Activated naive CD8-positive, alpha-beta T cell treated with anti-CD3 and anti-CD28 coated beads for 36 hours (primary cell): Measurements from ENCODE around the gene MAGEA1. TPM values are rescaled to one million over a fixed set of nuclear protein-coding genes. Genes with fewer than 3 reads are reported as not detected.
"Not testable (repeated sequence)": the region's sequence is repeated elsewhere in the genome, so short reads cannot be mapped to it uniquely, and the experiment has no call there.

Source experiments
- DNase-seq: peaks from one replicate; pipeline ENCODE4 v3.0.0; 2021
- H3K27ac Mint-ChIP-seq: one replicate; pipeline ENCODE4 v1.8.0; 2022; ENCODE audit warnings: mild to moderate bottlenecking, moderate library complexity, mixed read lengths
- H3K27me3 Mint-ChIP-seq: one replicate; pipeline ENCODE4 v1.8.0; 2022; ENCODE audit warnings: mild to moderate bottlenecking, mixed read lengths
- H3K36me3 Mint-ChIP-seq: one replicate; pipeline ENCODE4 v1.8.0; 2021; ENCODE audit warnings: mild to moderate bottlenecking, mixed read lengths
- H3K4me1 Mint-ChIP-seq: one replicate; pipeline ENCODE4 v1.8.0; 2021; ENCODE audit warnings: mixed read lengths
- H3K4me3 Mint-ChIP-seq: one replicate; pipeline ENCODE4 v1.8.0; 2022; ENCODE audit warnings: mild to moderate bottlenecking, moderate library complexity, mixed read lengths
- H3K9me3 Mint-ChIP-seq: one replicate; pipeline ENCODE4 v1.8.0; 2022; ENCODE audit warnings: mixed read lengths
- total RNA-seq, 2 experiments: library from RNA; stranded (reverse); gene quantifications; one replicate each; pipeline ENCODE4 v1.2.3, GENCODE V29; 2021

Gene MAGEA1, protein sequence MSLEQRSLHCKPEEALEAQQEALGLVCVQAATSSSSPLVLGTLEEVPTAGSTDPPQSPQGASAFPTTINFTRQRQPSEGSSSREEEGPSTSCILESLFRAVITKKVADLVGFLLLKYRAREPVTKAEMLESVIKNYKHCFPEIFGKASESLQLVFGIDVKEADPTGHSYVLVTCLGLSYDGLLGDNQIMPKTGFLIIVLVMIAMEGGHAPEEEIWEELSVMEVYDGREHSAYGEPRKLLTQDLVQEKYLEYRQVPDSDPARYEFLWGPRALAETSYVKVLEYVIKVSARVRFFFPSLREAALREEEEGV
- not detected for total RNA-seq

DNA sequence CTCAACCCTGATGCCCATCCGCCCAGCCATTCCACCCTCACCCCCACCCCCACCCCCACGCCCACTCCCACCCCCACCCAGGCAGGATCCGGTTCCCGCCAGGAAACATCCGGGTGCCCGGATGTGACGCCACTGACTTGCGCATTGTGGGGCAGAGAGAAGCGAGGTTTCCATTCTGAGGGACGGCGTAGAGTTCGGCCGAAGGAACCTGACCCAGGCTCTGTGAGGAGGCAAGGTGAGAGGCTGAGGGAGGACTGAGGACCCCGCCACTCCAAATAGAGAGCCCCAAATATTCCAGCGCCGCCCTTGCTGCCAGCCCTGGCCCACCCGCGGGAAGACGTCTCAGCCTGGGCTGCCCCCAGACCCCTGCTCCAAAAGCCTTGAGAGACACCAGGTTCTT lies at the start of gene MAGEA1:
MAGEA1 (plus strand) TSS at position 154 of the 400 bp plus-strand sequence. CDS start 3,106 bp downstream, outside the sequence.
- Mint-ChIP-seq H3K4me3 (no peak within 1 kb of the TSS), H3K4me1 (no peaks in the 10 kb centered on the region), H3K9me3 (no peaks in the 10 kb centered on the region), H3K36me3 (no peaks in the 10 kb centered on the region), H3K27ac (no peak within 1 kb of the TSS), H3K27me3 (no peaks in the 10 kb centered on the region)
- DNase-seq, result no peak

DNA sequence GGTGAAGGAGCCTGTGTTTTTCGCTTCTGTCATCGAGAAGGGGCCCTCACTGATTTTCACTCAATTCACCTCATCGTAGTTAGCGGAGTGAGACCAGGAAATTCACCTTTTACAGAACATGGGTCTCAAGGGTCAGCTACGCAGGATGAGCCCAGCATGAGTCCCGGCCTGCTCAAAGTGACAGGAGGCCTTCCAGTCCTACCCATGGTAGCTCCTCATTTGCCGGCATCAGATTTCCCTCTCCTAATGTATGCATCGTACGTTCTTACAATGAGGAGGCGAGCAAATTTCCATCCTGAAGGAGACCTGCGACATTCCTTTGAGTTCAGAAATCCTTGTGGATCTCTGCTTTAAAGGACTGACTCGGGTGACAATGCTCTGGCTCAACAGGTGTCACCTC lies 46.2 kb upstream of the MAGEA1 start:
- not testable (repeated sequence) for H3K4me3 Mint-ChIP-seq, H3K4me1 Mint-ChIP-seq

DNA sequence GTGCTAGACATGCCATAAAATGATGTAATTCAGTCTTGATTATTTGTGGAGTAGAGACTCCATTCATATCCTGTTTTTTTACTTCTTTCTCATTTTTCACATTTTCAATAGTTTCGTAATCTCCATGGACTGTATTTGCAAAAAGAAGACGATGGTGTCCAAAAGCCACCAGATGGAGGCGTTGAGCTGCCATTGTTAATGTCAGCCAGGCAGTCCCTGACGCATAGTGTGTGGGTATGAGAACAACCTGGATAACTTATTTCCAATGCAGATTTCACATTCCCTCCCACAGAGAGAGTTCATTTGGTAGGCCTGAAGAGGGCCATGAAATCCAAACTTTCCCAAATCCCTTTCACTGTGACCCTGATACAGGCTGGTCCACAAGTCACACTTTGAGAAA lies 40.0 kb upstream of the MAGEA1 start:
- H3K4me3 Mint-ChIP-seq, H3K36me3 Mint-ChIP-seq, H3K27me3 Mint-ChIP-seq: not testable (repeated sequence)

More for the DNA sequence above, 46.2 kb upstream of the MAGEA1 start:
- H3K27ac Mint-ChIP-seq, DNase-seq, H3K36me3 Mint-ChIP-seq, H3K27me3 Mint-ChIP-seq, H3K9me3 Mint-ChIP-seq: not testable (repeated sequence)

DNA sequence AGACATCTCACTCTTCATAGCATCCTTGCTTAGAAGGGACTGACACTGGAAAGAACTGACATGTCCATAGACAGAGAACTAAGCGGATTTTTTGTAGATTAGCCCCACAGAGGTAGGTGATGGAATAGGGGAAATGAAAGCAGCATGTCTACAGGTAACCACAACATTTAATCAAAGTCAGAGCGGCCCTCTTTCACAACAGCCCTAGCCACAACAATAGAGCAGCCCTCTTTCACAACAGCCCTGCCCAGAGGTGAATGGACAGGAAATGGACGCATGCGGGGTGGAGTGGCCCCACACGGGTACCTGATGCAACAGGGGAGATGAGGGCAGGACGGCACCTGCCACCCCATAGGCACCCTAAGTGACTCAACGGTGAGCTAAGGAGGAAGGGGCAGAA lies 32.8 kb upstream of the MAGEA1 start:
- not testable (repeated sequence) for DNase-seq, H3K27ac Mint-ChIP-seq, H3K4me3 Mint-ChIP-seq, H3K4me1 Mint-ChIP-seq, H3K36me3 Mint-ChIP-seq, H3K27me3 Mint-ChIP-seq, H3K9me3 Mint-ChIP-seq

More for the DNA sequence above, 40.0 kb upstream of the MAGEA1 start:
- H3K27ac Mint-ChIP-seq, H3K9me3 Mint-ChIP-seq, H3K4me1 Mint-ChIP-seq, DNase-seq: not testable (repeated sequence)

DNA sequence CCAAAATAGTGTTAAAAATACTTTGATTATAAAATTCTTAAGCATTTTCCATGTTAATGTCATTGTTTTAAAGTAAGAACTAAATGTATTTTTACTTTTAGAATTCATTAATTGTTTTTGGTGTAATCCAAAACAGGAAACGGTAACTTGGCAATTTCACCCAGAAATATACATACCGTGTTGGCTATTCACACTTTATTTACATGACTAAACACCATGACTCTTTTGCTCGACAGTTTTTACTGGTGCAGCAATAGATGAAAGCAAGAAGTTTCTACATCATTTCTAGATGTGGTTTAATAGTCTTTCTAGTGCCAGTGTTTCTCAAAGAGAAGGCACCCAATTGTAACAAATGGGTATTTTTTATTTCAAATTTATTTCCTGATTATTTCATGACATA lies 25.6 kb upstream of the MAGEA1 start:
- DNase-seq, result no peak
- H3K36me3 Mint-ChIP-seq, result no peaks in the 10 kb centered on the region
- no peak overlapping the region for H3K4me3 Mint-ChIP-seq
- no peaks in the 10 kb centered on the region for H3K9me3 Mint-ChIP-seq
- H3K27me3 Mint-ChIP-seq, result peaks cover 4% of the 10 kb centered on the region
- no peak overlapping the region for H3K27ac Mint-ChIP-seq
- H3K4me1 Mint-ChIP-seq, result no peaks in the 10 kb centered on the region

DNA sequence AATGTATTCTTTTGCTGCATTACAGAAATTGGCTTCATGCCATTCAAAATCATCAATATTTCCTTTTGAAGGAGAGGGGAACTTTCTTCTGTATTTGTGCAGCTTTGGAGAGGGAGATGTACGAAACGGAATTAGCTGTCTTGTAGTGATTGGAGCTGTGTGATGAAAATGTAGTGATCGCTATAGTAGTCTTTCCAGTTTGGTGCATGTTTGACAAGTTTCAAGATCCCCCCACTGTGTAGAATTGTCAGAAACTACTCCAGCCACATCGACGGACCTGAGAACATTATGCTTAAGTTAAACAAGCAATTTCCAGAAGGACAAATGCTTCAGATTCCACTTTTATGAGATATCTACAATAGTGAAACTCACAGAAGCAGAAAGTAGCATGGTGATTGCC lies 21.6 kb upstream of the MAGEA1 start:
- no peaks in the 10 kb centered on the region for H3K36me3 Mint-ChIP-seq
- H3K4me3 Mint-ChIP-seq, result no peak overlapping the region
- DNase-seq, result no peak
- no peaks in the 10 kb centered on the region for H3K4me1 Mint-ChIP-seq
- no peak overlapping the region for H3K27ac Mint-ChIP-seq
- peaks cover 4% of the 10 kb centered on the region for H3K27me3 Mint-ChIP-seq
- no peaks in the 10 kb centered on the region for H3K9me3 Mint-ChIP-seq

DNA sequence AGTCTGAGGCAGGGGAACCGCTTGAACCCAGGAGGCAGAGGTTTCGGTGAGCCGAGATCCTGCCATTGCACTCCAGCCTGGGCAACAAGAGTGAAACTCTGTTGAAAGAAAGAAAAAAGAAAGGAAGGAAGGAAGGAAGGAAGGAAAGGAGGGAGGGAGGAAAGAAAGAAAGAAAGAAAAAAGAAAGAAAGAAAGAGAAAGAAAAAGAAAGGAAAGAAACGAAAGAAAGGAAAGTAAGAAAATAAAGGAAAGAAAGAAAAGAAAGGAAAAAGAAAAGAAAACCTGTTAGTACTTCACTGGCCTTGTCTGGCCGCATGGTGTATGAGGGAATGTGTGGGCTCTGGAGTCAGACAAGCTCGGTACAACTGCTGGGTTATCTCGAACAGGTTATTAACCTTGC lies 20.8 kb upstream of the MAGEA1 start:
- no peak for DNase-seq
- Mint-ChIP-seq H3K4me1 (no peaks in the 10 kb centered on the region), H3K27me3 (peaks cover 4% of the 10 kb centered on the region), H3K4me3 (no peak overlapping the region), H3K36me3 (no peaks in the 10 kb centered on the region), H3K9me3 (no peaks in the 10 kb centered on the region), H3K27ac (no peak overlapping the region)

DNA sequence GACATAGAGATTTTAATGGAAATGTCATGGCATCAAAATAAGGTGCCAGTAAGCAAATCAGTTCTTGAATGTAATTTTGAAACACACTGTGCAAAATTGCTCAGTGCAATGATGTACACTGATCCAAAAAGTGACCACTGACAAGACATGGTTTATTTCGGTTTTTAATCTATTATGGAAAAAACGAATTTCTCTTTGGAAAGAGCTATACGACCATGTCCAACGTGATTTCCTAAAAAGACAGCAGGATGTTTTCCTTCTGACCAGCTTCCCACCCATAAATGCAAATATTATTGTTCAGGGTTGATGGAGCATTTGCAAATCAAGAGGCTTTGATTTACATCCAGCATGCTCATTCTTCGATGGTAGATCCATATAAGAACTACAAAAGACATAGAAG lies 17.1 kb upstream of the MAGEA1 start:
- no peaks in the 10 kb centered on the region for H3K9me3 Mint-ChIP-seq
- no peaks in the 10 kb centered on the region for H3K36me3 Mint-ChIP-seq
- no peak overlapping the region for H3K27ac Mint-ChIP-seq
- no peak for DNase-seq
- H3K4me3 Mint-ChIP-seq, result no peak overlapping the region
- no peaks in the 10 kb centered on the region for H3K27me3 Mint-ChIP-seq
- no peaks in the 10 kb centered on the region for H3K4me1 Mint-ChIP-seq

DNA sequence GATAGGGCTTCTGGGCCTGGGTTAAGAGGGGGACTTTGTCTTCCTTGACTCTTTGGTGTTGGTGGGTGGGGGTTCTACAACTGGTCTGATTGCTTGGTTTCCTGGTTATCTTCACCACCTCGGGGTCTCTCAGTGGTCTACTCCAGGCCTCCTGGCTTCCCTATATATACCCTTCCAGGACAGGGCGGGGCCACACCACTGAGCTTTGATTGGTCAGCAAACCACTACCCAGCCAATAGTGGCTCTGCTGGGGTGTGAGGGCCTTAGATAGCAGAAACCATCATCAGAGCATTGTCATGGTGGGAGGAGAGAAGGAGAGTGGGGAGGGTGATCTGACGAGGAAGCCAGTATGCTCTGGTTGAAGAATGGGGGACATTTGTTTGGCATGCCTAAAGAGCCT lies 14.4 kb upstream of the MAGEA1 start:
- no peak overlapping the region for H3K27ac Mint-ChIP-seq
- no peak for DNase-seq
- no peaks in the 10 kb centered on the region for H3K9me3 Mint-ChIP-seq
- H3K36me3 Mint-ChIP-seq, result no peaks in the 10 kb centered on the region
- no peaks in the 10 kb centered on the region for H3K27me3 Mint-ChIP-seq
- H3K4me3 Mint-ChIP-seq, result no peak overlapping the region
- H3K4me1 Mint-ChIP-seq, result no peaks in the 10 kb centered on the region

DNA sequence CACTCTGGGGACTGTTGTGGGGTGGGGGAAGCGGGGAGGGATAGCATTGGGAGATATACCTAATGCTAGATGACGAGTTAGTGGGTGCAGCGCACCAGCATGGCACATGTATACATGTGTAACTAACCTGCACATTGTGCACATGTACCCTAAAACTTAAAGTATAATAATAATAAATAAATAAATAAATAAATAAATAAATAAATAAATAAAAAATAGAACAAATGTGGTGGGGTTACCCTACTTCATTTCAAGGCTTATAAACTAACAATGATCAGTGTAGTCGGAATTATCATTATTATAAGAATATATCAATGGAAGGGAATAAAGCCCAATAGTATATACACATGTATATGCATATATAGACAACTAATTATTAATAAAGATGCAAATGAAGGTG lies 10.7 kb upstream of the MAGEA1 start:
- not testable (repeated sequence) for H3K36me3 Mint-ChIP-seq, H3K27ac Mint-ChIP-seq, H3K4me1 Mint-ChIP-seq

DNA sequence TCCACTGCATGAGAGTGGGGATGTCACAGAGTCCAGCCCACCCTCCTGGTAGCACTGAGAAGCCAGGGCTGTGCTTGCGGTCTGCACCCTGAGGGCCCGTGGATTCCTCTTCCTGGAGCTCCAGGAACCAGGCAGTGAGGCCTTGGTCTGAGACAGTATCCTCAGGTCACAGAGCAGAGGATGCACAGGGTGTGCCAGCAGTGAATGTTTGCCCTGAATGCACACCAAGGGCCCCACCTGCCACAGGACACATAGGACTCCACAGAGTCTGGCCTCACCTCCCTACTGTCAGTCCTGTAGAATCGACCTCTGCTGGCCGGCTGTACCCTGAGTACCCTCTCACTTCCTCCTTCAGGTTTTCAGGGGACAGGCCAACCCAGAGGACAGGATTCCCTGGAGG lies 2.7 kb downstream of the MAGEA1 start:
- Mint-ChIP-seq H3K4me3 (no peak overlapping the region), H3K9me3 (no peaks in the 10 kb centered on the region), H3K4me1 (no peaks in the 10 kb centered on the region), H3K36me3 (no peaks in the 10 kb centered on the region), H3K27ac (no peak overlapping the region), H3K27me3 (no peaks in the 10 kb centered on the region)
- no peak for DNase-seq

More for the DNA sequence above, 10.7 kb upstream of the MAGEA1 start:
- H3K4me3 Mint-ChIP-seq, H3K27me3 Mint-ChIP-seq, DNase-seq, H3K9me3 Mint-ChIP-seq: not testable (repeated sequence)

DNA sequence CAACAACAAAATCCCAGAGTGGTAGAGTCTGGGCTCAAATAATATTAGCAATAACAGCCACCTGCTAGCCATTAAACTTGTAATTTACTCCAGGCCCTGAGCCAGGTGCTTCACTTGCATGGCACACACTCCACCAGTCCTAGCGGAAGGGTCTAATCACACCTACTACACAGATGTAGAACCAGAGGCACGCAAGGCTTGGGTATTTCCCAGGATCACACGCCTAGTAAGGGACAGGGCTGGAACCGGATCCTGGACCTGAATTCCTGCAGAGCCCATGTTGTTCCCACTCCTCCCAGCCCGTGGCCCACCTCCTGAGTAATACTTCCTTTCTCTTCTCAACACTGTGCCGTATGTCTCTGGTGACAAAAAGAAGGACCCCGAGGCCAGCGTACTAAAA lies 5.7 kb downstream of the MAGEA1 start:
- H3K36me3 Mint-ChIP-seq, result no peaks in the 10 kb centered on the region
- H3K4me1 Mint-ChIP-seq, result no peaks in the 10 kb centered on the region
- no peak for DNase-seq
- H3K9me3 Mint-ChIP-seq, result no peaks in the 10 kb centered on the region
- H3K27me3 Mint-ChIP-seq, result peaks cover 7% of the 10 kb centered on the region
- H3K27ac Mint-ChIP-seq, result no peak overlapping the region
- H3K4me3 Mint-ChIP-seq, result no peak overlapping the region

DNA sequence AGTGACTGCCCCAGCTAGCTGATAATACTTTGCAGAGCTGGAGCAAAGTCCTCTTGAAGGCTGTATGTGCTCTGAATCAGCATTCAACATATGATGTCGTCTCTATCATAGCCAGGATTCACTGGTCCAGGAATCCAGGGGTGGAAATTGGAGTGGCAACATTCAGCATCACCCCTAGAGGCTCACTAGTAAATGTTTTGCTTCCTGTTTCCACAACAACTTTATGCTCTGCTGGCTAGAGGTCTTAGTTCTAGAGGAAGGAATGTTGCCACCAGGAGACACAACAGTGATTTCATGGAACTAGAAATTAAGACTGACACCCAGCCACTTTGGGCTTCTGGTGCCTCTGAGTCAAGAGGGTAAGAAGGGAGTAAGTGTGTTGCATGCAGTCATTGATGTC lies 11.3 kb downstream of the MAGEA1 start:
- Mint-ChIP-seq H3K4me1 (no peaks in the 10 kb centered on the region), H3K27ac (no peak overlapping the region), H3K27me3 (peaks cover 11% of the 10 kb centered on the region), H3K36me3 (no peaks in the 10 kb centered on the region), H3K4me3 (no peak overlapping the region), H3K9me3 (no peaks in the 10 kb centered on the region)
- no peak for DNase-seq

DNA sequence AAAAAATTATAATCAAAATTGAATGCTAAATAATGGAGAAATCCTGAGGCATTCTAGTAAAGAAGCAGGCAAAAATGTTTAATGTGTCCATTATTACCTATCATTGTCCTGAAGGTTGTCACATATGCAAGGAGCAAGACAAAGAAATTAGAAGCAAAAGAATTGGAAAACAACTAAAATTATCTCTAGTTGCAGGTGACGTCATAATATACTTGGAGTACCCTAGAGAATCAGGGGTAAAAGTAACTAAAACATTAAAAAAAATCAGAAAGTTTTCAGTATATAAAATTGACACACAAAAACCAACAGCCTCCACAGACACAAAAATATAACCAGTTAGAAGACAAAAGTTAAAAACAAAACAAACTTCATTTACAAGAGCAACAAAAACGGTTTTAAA lies 21.4 kb downstream of the MAGEA1 start:
- Mint-ChIP-seq H3K27me3 (peaks cover 15% of the 10 kb centered on the region), H3K27ac (no peak overlapping the region), H3K9me3 (no peaks in the 10 kb centered on the region), H3K36me3 (no peaks in the 10 kb centered on the region), H3K4me3 (no peak overlapping the region), H3K4me1 (no peaks in the 10 kb centered on the region)
- no peak for DNase-seq

DNA sequence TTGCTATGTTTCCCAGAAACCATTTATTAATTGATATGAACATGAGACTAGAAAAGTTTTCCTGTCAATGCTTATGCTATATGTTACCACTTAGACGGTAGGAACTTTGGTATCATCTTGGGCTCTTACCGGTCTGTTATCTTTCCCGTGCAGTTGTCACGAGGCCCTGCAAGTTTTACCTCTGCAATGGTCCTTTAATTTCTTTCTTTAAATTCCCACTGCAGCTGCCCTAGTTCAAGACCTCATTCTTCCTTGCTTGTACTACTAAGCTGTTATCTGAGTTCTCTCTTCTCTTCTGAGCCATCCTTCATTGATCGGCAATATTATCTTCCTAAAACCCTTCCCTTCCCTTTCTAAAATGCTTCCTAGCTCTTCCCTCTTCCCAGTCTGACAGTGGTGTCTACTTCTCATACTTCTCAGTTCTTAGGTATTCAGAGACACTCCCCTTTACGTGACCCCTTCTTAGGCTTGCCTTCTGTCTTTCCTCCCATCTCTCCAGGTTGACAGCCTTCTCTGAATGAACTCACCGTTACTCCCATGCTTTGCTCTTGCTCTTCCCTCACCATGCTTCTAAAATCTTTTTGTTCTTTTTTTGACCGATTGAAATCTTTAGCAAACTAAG lies 27.5 kb downstream of the MAGEA1 start:
- Mint-ChIP-seq H3K27me3 (peaks cover 23% of the 10 kb centered on the region), H3K4me3 (no peak overlapping the region), H3K9me3 (no peaks in the 10 kb centered on the region), H3K27ac (no peak overlapping the region), H3K4me1 (no peaks in the 10 kb centered on the region), H3K36me3 (no peaks in the 10 kb centered on the region)
- DNase-seq, result no peak

DNA sequence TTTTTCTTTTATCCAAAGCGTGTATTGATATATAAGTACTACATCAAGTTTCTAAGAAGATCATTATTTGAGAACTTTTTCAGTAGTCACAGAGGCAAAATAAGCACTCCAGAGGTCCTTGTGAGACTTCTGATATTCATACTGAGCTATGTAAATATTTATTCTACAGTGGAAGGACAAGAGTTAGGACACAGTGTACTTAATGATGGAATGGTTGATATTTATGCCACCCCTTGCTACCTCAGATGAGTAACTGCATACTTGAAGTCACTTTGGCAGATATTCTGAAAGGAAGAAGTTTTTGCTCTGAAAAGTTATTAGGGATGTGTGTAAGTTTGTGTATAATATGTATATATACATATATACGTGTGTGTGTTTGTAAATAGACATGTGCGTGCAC lies 30.3 kb downstream of the MAGEA1 start:
- no peak for DNase-seq
- no peaks in the 10 kb centered on the region for H3K9me3 Mint-ChIP-seq
- H3K4me1 Mint-ChIP-seq, result no peaks in the 10 kb centered on the region
- H3K36me3 Mint-ChIP-seq, result peaks cover 3% of the 10 kb centered on the region
- no peak overlapping the region for H3K4me3 Mint-ChIP-seq
- no peak overlapping the region for H3K27ac Mint-ChIP-seq
- H3K27me3 Mint-ChIP-seq, result peaks cover 16% of the 10 kb centered on the region
